K562 (cell line): Measurements from ENCODE around the gene ZNF480. TPM values are rescaled to one million over a fixed set of nuclear protein-coding genes. Genes with fewer than 3 reads are reported as not detected.

ENCODE experiments used
- EP400 ChIP-seq: fragments of 450-650 bp; IDR thresholded peaks from 2 replicates; pipeline ENCODE4 v1.6.1; 2017; ENCODE audit warnings: antibody characterized with exemption, mild to moderate bottlenecking, moderate library complexity
- HDAC8 ChIP-seq: fragments of 450-650 bp; IDR thresholded peaks from 2 replicates; pipeline ENCODE4 v1.6.1; 2016; ENCODE audit warnings: mild to moderate bottlenecking, missing genetic modification characterization, moderate library complexity, missing compliant biosample characterization
- OTX1 ChIP-seq: fragments of 450-650 bp; formaldehyde crosslinking; IDR thresholded peaks from 2 replicates; pipeline ENCODE4 v1.4.0; 2022; ENCODE audit warnings: mild to moderate bottlenecking
- PHF8 ChIP-seq: fragments of 200-600 bp; sonication (generic); IDR thresholded peaks from 2 replicates; pipeline ENCODE4 v1.6.1; 2012; ENCODE audit warnings: mixed run types, mild to moderate bottlenecking, inconsistent platforms, low read length, moderate library complexity, borderline replicate concordance
- POLR2AphosphoS2 ChIP-seq: IDR thresholded peaks from 2 replicates; pipeline ENCODE4 v1.6.1; 2012; ENCODE audit warnings: low read length, improper control_type of control experiment
- PTBP1 ChIP-seq: fragments of 200-400 bp; formaldehyde crosslinking; IDR thresholded peaks from 2 replicates; pipeline ENCODE4 v1.6.1; 2017; ENCODE audit warnings: low read depth, low read length
- TAL1 ChIP-seq: fragments of 450-650 bp; IDR thresholded peaks from 2 replicates; pipeline ENCODE4 v1.6.1; 2016; ENCODE audit warnings: mild to moderate bottlenecking
- ZNF384 ChIP-seq: IDR thresholded peaks from 2 replicates; pipeline ENCODE4 v1.6.1; 2012; ENCODE audit warnings: low read depth, low read length, improper control_type of control experiment
- polyA plus RNA-seq, 8 experiments: library from polyadenylated mRNA; depleted of rRNA in 4 of 8; stranded (reverse) in 5 of 8; unstranded in 3 of 8; fragments of >200 nt; fragmentation: Nextera tagmentation in 2 of 8; fragmentation: Illumina TruSeq in 1 of 8; extraction: Ambion mirVana in 2 of 8; extraction: Trizol in 1 of 8; gene quantifications; 2 replicates each; pipeline versions ENCODE4 v1.2.1 to v1.2.3, GENCODE V29; 2011 to 2014; ENCODE audit warnings: inconsistent platforms in 1 of 8, missing spikeins in 1 of 8
- total RNA-seq, 7 experiments: library from RNA; depleted of rRNA in 6 of 7; stranded (reverse); fragments of >200 nt in 6 of 7; fragmentation: Illumina TruSeq in 2 of 7; extraction: Trizol in 2 of 7; gene quantifications; 2 replicates each; pipeline versions ENCODE4 v1.2.1 to v1.2.3, GENCODE V29; 2011 to 2021; ENCODE audit warnings: low replicate concordance in 1 of 7
- TF ChIP-seq, protein P1 (sequence below): sonication (generic); formaldehyde crosslinking; IDR thresholded peaks from 2 replicates; pipeline ENCODE4 v1.8.1; 2023; ENCODE audit warnings: missing genetic modification reagents, mild to moderate bottlenecking, borderline replicate concordance
- TF ChIP-seq, protein P2 (sequence below), 2 experiments: fragments of 450-650 bp in 1 of 2; sonication (generic) in 1 of 2; formaldehyde crosslinking in 1 of 2; IDR thresholded peaks; 2 replicates each; pipeline versions ENCODE4 v1.7.1 to v1.9.0; 2016 to 2022; ENCODE audit warnings: inconsistent platforms in 1 of 2, mild to moderate bottlenecking in 1 of 2, missing genetic modification reagents in 1 of 2

ZNF480 gene
- total and polyA plus RNA-seq, 9 of the 15 experiments (the other 6 are each of a cell fraction or from before 2014, with no cell fraction given): 10.4 to 31.1 (median 22.3) TPM

- TF ChIP-seq, protein P1, sequence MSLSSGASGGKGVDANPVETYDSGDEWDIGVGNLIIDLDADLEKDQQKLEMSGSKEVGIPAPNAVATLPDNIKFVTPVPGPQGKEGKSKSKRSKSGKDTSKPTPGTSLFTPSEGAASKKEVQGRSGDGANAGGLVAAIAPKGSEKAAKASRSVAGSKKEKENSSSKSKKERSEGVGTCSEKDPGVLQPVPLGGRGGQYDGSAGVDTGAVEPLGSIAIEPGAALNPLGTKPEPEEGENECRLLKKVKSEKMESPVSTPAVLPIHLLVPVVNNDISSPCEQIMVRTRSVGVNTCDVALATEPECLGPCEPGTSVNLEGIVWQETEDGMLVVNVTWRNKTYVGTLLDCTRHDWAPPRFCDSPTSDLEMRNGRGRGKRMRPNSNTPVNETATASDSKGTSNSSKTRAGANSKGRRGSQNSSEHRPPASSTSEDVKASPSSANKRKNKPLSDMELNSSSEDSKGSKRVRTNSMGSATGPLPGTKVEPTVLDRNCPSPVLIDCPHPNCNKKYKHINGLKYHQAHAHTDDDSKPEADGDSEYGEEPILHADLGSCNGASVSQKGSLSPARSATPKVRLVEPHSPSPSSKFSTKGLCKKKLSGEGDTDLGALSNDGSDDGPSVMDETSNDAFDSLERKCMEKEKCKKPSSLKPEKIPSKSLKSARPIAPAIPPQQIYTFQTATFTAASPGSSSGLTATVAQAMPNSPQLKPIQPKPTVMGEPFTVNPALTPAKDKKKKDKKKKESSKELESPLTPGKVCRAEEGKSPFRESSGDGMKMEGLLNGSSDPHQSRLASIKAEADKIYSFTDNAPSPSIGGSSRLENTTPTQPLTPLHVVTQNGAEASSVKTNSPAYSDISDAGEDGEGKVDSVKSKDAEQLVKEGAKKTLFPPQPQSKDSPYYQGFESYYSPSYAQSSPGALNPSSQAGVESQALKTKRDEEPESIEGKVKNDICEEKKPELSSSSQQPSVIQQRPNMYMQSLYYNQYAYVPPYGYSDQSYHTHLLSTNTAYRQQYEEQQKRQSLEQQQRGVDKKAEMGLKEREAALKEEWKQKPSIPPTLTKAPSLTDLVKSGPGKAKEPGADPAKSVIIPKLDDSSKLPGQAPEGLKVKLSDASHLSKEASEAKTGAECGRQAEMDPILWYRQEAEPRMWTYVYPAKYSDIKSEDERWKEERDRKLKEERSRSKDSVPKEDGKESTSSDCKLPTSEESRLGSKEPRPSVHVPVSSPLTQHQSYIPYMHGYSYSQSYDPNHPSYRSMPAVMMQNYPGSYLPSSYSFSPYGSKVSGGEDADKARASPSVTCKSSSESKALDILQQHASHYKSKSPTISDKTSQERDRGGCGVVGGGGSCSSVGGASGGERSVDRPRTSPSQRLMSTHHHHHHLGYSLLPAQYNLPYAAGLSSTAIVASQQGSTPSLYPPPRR (CRISPR knock-in tag): no peak
- no peak for TF ChIP-seq OTX1 (CRISPR knock-in tag)
- TF ChIP-seq HDAC8 (tag): no peak
- no peak for TF ChIP-seq ZNF384
- TF ChIP-seq EP400: peak; percentile 88
- TF ChIP-seq PTBP1: no peak
- no peak; the same call in 1 of the 2 replicates for TF ChIP-seq POLR2AphosphoS2
- TF ChIP-seq TAL1: no peak
- TF ChIP-seq PHF8: peak; percentile 87
- TF ChIP-seq, protein P2, sequence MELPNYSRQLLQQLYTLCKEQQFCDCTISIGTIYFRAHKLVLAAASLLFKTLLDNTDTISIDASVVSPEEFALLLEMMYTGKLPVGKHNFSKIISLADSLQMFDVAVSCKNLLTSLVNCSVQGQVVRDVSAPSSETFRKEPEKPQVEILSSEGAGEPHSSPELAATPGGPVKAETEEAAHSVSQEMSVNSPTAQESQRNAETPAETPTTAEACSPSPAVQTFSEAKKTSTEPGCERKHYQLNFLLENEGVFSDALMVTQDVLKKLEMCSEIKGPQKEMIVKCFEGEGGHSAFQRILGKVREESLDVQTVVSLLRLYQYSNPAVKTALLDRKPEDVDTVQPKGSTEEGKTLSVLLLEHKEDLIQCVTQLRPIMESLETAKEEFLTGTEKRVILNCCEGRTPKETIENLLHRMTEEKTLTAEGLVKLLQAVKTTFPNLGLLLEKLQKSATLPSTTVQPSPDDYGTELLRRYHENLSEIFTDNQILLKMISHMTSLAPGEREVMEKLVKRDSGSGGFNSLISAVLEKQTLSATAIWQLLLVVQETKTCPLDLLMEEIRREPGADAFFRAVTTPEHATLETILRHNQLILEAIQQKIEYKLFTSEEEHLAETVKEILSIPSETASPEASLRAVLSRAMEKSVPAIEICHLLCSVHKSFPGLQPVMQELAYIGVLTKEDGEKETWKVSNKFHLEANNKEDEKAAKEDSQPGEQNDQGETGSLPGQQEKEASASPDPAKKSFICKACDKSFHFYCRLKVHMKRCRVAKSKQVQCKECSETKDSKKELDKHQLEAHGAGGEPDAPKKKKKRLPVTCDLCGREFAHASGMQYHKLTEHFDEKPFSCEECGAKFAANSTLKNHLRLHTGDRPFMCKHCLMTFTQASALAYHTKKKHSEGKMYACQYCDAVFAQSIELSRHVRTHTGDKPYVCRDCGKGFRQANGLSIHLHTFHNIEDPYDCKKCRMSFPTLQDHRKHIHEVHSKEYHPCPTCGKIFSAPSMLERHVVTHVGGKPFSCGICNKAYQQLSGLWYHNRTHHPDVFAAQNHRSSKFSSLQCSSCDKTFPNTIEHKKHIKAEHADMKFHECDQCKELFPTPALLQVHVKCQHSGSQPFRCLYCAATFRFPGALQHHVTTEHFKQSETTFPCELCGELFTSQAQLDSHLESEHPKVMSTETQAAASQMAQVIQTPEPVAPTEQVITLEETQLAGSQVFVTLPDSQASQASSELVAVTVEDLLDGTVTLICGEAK (IDR thresholded peaks at IDR 0.05): peak; percentile 66; the same call in 1 of the 2 replicates
- TF ChIP-seq, protein P2 (CRISPR knock-in tag; IDR thresholded peaks at IDR 0.05): no peak
Measured at GRCh38 chr19:52296773-52297600, at the start of gene ZNF480 (continued).
